ENCODE data around the gene CAPNS1. TPM values are rescaled to one million over a fixed set of nuclear protein-coding genes. Genes with fewer than 3 reads are reported as not detected.
A peak's percentile ranks its signal among the peaks of the same experiment; 100 is the strongest.

Gene CAPNS1
- total RNA-seq: 534 TPM

GRCh38 chr19:36139473-36140303 lies at the start of gene CAPNS1:
TSS of gene CAPNS1 (plus strand) at chr19:36140066. CDS start at chr19:36141012, 946 bp downstream.
- intact Hi-C loops (cut with DNase I): no loop called here
- DNase-seq (ENCODE audit: low spot score): peak; percentile 98
- ATAC-seq: peak; percentile 97

DNA sequence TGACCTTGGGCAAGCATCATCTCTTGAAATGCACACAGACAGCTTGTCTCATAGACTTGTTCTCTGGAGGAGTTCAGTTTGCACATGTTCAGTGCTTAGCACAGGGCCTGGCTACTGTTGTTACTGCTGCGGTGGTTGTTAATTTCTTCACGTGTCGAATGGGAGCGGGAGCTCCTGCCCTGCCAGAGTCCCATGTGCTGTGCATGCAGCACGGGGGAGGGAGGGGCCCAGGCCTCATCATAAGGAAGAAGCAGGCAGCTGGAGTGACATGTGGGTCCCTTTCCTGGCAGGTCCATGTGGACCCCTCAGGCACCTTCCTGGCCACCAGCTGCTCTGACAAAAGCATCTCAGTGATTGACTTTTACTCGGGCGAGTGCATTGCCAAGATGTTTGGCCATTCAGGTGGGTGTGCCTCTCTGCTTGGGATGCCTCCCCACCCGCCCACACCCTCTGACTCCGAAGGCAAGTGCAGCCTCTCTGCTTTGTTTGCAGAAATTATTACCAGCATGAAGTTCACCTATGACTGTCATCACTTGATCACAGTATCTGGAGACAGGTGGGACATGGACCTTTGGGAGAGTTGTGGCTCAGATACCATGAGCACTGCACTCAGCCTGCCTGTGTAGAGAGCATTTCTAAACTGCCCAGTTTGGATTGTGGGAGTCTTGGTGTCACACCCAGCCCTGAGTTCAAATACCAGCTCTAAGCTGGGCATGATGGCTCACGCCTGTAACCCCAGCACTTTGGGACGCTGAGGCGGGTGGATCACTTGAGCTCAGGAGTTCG lies 48.8 kb upstream of the CAPNS1 start:
- no peak for DNase-seq (ENCODE audit: low spot score)
- intact Hi-C loops (cut with DNase I): no loop called here
- ATAC-seq: no peak

- no peak for DNase-seq (ENCODE audit: low spot score)
Observed at GRCh38 chr19:36092566-36092965, 47.3 kb upstream of the CAPNS1 start.

GRCh38 chr19:36093146-36093662 lies 46.7 kb upstream of the CAPNS1 start:
- ATAC-seq: no peak
- intact Hi-C loops (cut with DNase I): no loop called here
- DNase-seq (ENCODE audit: low spot score): no peak

More at GRCh38 chr19:36092566-36092965, 47.3 kb upstream of the CAPNS1 start:
- ATAC-seq: no peak
- intact Hi-C loops (cut with DNase I): no loop called here

- DNase-seq (ENCODE audit: low spot score): no peak
- no peak for ATAC-seq
- intact Hi-C loops (cut with DNase I): no loop called here
Observed at GRCh38 chr19:36093687-36094086, 46.2 kb upstream of the CAPNS1 start.

DNA sequence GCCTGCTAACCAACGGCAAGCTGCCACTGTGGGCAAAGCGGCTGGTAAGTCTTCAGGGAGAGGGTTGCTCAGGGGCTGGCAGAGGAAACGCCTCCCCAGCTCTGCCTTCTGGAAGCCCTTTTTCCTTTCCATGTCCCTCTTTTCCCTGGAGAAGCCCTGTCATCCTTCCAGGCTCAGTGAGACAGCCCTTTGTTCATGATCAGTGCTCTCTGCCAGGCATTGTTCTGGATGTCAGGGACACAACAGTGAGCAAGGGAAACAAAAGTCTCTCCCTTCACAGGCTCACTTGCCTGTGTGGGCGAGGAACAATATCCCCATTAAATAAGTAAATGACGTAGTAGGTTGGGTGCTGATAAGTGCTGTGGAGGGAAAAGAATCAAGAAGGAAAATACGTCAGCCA lies 42.8 kb upstream of the CAPNS1 start:
- ATAC-seq (peak; percentile 77), DNase-seq (ENCODE audit: low spot score) (no peak)
- intact Hi-C loops (cut with DNase I): no loop called here

GRCh38 chr19:36099166-36099785 lies 40.6 kb upstream of the CAPNS1 start:
- intact Hi-C loops (cut with DNase I): no loop called here
- DNase-seq (ENCODE audit: low spot score) (no peak), ATAC-seq (no peak)

DNA sequence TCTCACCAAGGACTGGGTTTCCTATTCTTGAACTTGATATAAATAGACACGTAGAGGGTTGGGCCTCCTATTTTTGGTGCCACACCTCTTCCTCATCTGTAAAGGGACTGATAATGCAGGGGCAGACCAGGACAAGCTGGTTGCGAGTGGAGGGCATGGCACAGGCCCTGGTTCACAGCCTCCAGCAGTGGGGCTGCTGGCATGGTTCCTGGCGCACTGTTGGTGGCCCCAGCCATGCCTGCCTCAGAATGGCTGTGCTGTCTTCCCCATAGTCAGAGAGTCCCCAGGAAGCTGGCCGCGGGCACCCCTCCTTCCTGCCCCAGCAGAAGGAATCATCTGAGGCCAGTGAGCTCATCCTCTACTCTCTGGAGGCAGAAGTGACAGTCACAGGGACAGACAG lies 39.4 kb upstream of the CAPNS1 start:
- intact Hi-C loops (cut with DNase I): no loop called here
- ATAC-seq (no peak), DNase-seq (ENCODE audit: low spot score) (no peak)

DNA sequence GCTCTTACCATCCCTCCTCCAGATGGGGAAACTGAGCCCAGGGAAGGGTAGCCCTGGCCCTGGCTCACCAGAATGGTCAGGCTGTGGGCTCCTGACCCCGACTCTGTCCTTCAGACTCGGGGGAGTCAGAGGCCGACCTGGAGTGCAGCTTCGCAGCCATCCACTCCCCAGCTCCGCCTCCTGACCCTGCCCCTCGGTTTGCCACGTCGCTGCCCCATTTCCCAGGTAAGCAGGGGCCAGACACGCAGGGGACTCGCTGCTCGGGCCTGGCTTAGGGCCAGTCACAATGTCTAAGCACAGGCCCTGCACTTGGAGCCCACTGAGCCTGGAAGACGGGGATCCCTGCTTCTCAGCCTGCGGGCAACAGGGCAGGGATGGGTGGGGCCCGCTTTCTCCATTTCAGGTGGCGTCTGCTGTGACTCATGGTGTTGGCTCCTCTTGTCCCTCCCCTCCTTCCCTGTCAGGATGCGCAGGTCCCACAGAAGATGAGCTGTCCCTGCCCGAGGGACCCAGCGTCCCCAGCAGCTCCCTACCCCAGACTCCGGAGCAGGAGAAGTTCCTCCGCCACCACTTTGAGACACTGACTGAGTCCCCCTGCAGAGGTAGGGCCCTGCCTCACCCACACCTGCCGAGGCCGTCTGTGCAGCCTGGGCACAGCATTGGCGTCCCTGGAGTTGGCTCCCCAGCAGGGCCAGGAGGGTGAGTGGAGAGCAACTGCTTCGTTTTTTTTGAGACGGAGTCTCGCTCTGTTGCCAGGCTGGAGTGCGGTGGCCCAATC lies 38.1 kb upstream of the CAPNS1 start:
- intact Hi-C loops (cut with DNase I): no loop called here
- no peak for ATAC-seq
- no peak for DNase-seq (ENCODE audit: low spot score)

DNA sequence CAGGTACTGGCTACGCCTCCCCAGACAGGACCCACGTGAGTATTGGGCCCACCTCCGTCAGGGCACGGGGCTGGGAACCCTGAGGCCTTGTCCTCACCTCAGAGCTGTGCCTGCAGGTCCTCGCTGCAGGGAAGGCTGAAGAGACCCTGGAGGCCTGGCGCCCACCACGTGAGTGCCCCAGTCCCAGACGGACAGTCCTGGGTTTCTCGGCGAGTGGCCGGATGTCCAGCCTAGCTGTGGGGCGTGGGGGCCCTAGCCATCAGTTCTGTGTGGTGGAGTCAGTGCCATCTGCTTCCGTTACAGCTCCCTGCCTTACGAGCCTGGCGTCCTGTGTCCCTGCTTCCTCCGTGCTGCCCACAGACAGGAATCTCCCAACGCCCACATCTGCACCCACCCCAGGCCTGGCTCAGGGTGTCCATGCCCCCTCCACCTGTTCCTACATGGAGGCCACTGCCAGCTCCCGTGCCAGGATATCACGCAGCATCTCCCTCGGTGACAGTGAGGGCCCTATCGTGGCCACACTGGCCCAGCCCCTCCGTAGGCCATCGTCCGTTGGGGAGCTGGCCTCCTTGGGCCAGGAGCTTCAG lies 36.7 kb upstream of the CAPNS1 start:
- ATAC-seq: no peak
- DNase-seq (ENCODE audit: low spot score): no peak
- intact Hi-C loops (cut with DNase I): no loop called here

- intact Hi-C loops (cut with DNase I): no loop called here
- no peak for DNase-seq (ENCODE audit: low spot score)
- no peak for ATAC-seq
Observed at GRCh38 chr19:36103842-36104552, 35.9 kb upstream of the CAPNS1 start.

GRCh38 chr19:36106441-36106840 lies 33.4 kb upstream of the CAPNS1 start:
- DNase-seq (ENCODE audit: low spot score) (no peak), ATAC-seq (no peak)
- intact Hi-C loops (cut with DNase I): no loop called here

DNA sequence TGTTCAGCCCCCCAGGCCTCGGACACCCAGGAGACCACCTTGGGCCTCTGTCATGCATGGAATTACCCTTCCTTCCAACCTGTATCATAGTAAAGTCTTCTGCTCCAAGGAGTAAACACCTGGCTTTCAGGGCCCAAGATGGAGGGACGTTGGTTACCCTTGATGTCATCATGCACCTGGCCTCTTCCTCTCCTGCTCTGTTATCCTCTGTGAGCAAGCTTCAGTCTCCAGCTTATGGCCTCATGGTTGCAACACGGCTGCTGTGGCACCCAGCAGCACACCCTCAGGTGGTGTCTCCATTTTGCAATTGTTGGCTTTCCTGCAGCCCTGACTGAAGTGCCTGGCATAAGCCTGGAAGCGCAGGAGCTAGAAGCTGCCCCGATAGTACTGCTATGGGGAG lies 32.9 kb upstream of the CAPNS1 start:
- intact Hi-C loops (cut with DNase I): no loop called here
- DNase-seq (ENCODE audit: low spot score): no peak

GRCh38 chr19:36108684-36109083 lies 31.2 kb upstream of the CAPNS1 start:
- ATAC-seq: no peak
- intact Hi-C loops (cut with DNase I): no loop called here
- no peak for DNase-seq (ENCODE audit: low spot score)

More for the DNA sequence above, 32.9 kb upstream of the CAPNS1 start:
- no peak for ATAC-seq

- intact Hi-C loops (cut with DNase I): loop anchor here (10.0 kb wide), 1 partner anchor 46 kb away; no protein-coding TSS in a partner anchor
- no peak for DNase-seq (ENCODE audit: low spot score)
- ATAC-seq: no peak
Observed at GRCh38 chr19:36110487-36111199, 29.2 kb upstream of the CAPNS1 start, which contains the start of gene OVOL3. TSS of gene OVOL3 (plus strand) at chr19:36111143. CDS start at chr19:36111203, 60 bp downstream.

DNA sequence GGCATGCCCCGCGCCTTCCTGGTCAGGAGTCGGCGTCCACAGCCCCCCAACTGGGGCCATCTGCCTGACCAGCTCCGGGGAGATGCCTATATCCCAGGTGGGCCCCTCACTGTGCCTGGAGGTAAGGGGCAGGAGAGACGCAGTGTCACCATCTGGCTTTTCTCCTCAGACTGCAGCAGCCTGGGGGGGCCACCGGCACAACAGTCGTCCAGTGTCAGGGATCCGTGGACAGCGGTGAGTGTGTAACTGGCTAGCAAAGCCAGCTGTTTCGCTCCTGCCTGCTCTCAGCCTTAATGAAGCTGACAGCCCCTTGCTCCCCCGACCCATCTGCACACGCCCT lies 28.7 kb upstream of the CAPNS1 start:
- no peak for ATAC-seq
- intact Hi-C loops (cut with DNase I): loop anchor here (10.0 kb wide), 1 partner anchor 46 kb away; no protein-coding TSS in a partner anchor
- DNase-seq (ENCODE audit: low spot score): no peak

- ATAC-seq: no peak
- intact Hi-C loops (cut with DNase I): loop anchor here (10.0 kb wide), 1 partner anchor 48 kb away; no protein-coding TSS in a partner anchor
- DNase-seq (ENCODE audit: low spot score): no peak
Observed at GRCh38 chr19:36112678-36113077, 27.2 kb upstream of the CAPNS1 start.
